Thyroid gland (tissue), 4 donors: ENCODE data around the gene RCE1. TPM values are rescaled to one million over a fixed set of nuclear protein-coding genes. Genes with fewer than 3 reads are reported as not detected.

Source experiments
- DNase-seq, 2 donors: peaks; one replicate each; pipeline ENCODE4 v3.0.0-alpha.2; 2019
- H3K27ac ChIP-seq, 3 donors: fragments of 200-600 bp; sonication (generic); 1 replicate in 2 of 3; 2 replicates in 1 of 3; pipeline ENCODE4 v1.5.1; 2016 to 2019; ENCODE audit warnings: mild to moderate bottlenecking in 1 of 3, moderate library complexity in 1 of 3
- H3K27me3 ChIP-seq: fragments of 200-600 bp; sonication (generic); one replicate; pipeline ENCODE4 v1.5.1; 2019
- H3K36me3 ChIP-seq, 2 donors: fragments of 200-600 bp; sonication (generic); one replicate each; pipeline ENCODE4 v1.5.1; 2016 to 2019
- H3K4me1 ChIP-seq, 2 donors: fragments of 200-600 bp; sonication (generic); one replicate each; pipeline ENCODE4 v1.5.1; 2017 to 2019
- H3K4me3 ChIP-seq, 3 donors: fragments of 200-600 bp; sonication (generic); replicated peaks in 1 of 3; 1 replicate in 2 of 3; 2 replicates in 1 of 3; pipeline ENCODE4 v1.5.1; 2016; ENCODE audit warnings: mild to moderate bottlenecking in 1 of 3
- H3K9me3 ChIP-seq: fragments of 200-600 bp; sonication (generic); one replicate; pipeline ENCODE4 v1.5.1; 2017
- POLR2A ChIP-seq, 2 donors: fragments of 450-650 bp; IDR thresholded peaks; one replicate each; pipeline ENCODE4 v1.6.1; 2017; ENCODE audit warnings: antibody characterized with exemption in 2 of 2, mild to moderate bottlenecking in 2 of 2, moderate library complexity in 1 of 2
- WGBS, 2 donors: methylation state at CpG; one replicate each; pipeline ENCODE4 v1.1.5; 2017; 5-methylcytosine and 5-hydroxymethylcytosine counted together
- intact Hi-C: fragments of 100-400 bp; cut with DNase I; formaldehyde crosslinking; loops from one replicate; pipeline ENCODE4 v1.15.1; 2023
- total RNA-seq, 4 donors: library from RNA; depleted of rRNA; stranded (reverse); fragments of >200 nt; gene quantifications; one replicate each; pipeline ENCODE4 v1.2.3, GENCODE V29; 2016
- TF ChIP-seq, protein P1 (sequence below), 6 experiments: fragments of 200-600 bp in 3 of 6; fragments of 450-650 bp in 3 of 6; sonication (generic) in 3 of 6; IDR thresholded peaks; one replicate each; pipeline ENCODE4 v1.5.1; 2016 to 2019; ENCODE audit warnings: antibody characterized with exemption in 6 of 6, mild to moderate bottlenecking in 2 of 6, inconsistent platforms in 1 of 6, moderate library complexity in 1 of 6

Gene RCE1
- total RNA-seq, 4 donors from 2014 or later = 10.8 to 23.6 (median 16.1) TPM

DNA sequence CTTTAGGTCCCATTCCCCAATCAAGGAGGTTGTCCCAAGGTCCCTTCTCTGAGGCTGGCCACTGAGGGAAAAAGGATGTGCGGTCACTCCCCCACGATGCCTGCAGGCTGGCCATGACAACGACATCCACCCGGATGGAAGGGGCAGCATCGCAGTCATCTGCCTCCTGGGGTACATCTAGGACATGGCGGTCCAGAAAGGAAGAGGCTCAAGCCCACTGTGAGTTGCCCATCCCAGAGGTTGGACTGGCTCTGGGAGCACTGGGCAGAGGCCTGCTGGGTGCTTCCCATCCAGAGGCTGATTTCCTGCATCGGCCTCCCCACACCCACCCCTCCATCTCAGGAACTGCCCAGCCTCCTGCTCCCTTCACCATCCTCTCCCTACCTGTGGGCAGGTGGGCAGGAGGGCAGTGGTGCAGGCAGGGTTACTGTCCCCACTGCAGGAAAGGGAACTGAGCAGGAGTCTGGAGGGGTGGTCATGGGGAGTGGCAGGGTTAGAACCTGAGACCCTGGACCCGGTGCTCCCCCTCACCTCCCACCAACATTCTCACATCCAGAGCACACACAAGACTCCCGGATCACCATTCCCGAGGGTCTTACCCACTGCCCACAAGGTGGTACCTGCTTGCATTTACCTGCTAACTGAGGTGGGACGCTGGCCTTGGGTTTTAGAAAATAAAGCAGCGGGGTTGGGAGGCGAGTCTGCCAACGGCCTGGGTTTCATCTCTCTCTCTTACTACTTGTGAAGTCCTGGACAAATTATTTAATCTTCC lies 4.4 kb downstream of the RCE1 start:
- H3K36me3 ChIP-seq = peaks cover 0 to 15% of the 10 kb centered on the region in 2 donors
- intact Hi-C loops = no loop called here
- no peak for DNase-seq

DNA sequence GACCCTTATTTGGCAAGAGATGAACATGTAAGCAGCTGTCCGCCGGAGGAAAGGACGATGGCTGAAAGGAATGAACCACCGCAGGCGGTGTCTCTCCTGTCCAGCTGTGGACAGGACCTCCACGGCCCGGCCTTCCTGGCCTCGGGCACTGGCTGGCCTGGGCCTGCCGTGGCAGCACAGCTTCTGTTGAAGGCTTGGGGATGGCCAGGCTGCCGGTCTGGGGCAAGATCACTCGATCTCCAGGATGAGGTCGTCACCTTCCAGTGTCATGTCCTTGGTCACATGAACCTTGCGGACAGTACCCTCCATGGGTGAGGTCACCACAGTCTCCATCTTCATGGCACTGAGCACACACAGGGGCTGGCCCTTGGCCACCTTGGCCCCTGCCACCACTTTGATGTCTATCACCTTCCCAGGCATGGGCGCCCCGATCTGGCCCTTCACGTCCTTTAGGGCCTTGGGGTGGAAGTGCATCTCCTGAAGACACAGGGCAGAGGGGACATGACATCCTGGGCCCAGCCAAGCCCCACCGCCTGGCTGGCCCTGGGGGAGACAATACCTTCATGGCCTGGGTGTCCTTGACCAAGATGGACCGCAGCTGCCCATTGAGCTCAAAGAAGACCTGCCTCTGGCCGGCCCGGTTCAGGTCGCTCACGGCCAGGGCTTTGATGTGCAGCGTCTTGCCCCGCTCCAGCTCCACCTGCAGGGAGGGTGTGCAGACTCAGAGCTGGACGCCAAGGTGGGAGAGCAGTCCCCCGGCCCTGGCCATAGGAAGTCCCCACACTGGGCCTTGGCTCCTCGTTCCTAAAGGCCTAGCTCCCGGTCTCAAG lies 5.6 kb downstream of the RCE1 start:
- Histone ChIP-seq H3K27ac (no peak overlapping the region), H3K4me3 (no peak overlapping the region), H3K36me3 (peaks cover 0 to 15% of the 10 kb centered on the region in 2 donors), H3K27me3 (no peaks in the 10 kb centered on the region), H3K9me3 (no peaks in the 10 kb centered on the region), H3K4me1 (peaks cover 8 to 9% of the 10 kb centered on the region in 2 donors)
- peak in 1 of 2 donors; percentile 0 for DNase-seq
- TF ChIP-seq, protein P1, sequence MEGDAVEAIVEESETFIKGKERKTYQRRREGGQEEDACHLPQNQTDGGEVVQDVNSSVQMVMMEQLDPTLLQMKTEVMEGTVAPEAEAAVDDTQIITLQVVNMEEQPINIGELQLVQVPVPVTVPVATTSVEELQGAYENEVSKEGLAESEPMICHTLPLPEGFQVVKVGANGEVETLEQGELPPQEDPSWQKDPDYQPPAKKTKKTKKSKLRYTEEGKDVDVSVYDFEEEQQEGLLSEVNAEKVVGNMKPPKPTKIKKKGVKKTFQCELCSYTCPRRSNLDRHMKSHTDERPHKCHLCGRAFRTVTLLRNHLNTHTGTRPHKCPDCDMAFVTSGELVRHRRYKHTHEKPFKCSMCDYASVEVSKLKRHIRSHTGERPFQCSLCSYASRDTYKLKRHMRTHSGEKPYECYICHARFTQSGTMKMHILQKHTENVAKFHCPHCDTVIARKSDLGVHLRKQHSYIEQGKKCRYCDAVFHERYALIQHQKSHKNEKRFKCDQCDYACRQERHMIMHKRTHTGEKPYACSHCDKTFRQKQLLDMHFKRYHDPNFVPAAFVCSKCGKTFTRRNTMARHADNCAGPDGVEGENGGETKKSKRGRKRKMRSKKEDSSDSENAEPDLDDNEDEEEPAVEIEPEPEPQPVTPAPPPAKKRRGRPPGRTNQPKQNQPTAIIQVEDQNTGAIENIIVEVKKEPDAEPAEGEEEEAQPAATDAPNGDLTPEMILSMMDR (IDR thresholded peaks at IDR 0.05) = no peak
- no peak for TF ChIP-seq POLR2A (IDR thresholded peaks at IDR 0.05)
- intact Hi-C loops = no loop called here
- WGBS, 2 donors = 93 to 95% methylated on average over 14 to 21 of the region's 28 CpGs

More for the DNA sequence above, 4.4 kb downstream of the RCE1 start:
- no peak for TF ChIP-seq POLR2A (IDR thresholded peaks at IDR 0.05)
- TF ChIP-seq, protein P1 (IDR thresholded peaks at IDR 0.05) = no peak
- Histone ChIP-seq H3K4me1 (peaks cover 8 to 11% of the 10 kb centered on the region in 2 donors), H3K9me3 (no peaks in the 10 kb centered on the region), H3K27ac (no peak overlapping the region), H3K4me3 (no peak overlapping the region), H3K27me3 (no peaks in the 10 kb centered on the region)
- WGBS, 2 donors = 89 to 92% methylated on average over 10 to 14 of the region's 14 CpGs

GRCh38 chr11:66849501-66850234 lies 6.4 kb downstream of the RCE1 start:
- H3K27me3 ChIP-seq = no peaks in the 10 kb centered on the region
- H3K4me1 ChIP-seq = peaks cover under 1 to 1% of the 10 kb centered on the region in 2 donors
- WGBS, 2 donors = 89 to 92% methylated on average over 12 to 20 of the region's 22 CpGs
- intact Hi-C loops = no loop called here
- DNase-seq = no peak
- H3K9me3 ChIP-seq = no peaks in the 10 kb centered on the region
- peaks cover 0 to 15% of the 10 kb centered on the region in 2 donors for H3K36me3 ChIP-seq
- TF ChIP-seq, protein P1 (IDR thresholded peaks at IDR 0.05) = no peak
- no peak for TF ChIP-seq POLR2A (IDR thresholded peaks at IDR 0.05)
- no peak overlapping the region for H3K27ac ChIP-seq
- no peak overlapping the region for H3K4me3 ChIP-seq

- DNase-seq = no peak
- Histone ChIP-seq H3K4me3 (no peak overlapping the region), H3K36me3 (peaks cover 0 to 15% of the 10 kb centered on the region in 2 donors), H3K27ac (no peak overlapping the region), H3K4me1 (peaks cover 0 to 2% of the 10 kb centered on the region in 2 donors), H3K27me3 (no peaks in the 10 kb centered on the region), H3K9me3 (no peaks in the 10 kb centered on the region)
- no peak for TF ChIP-seq POLR2A (IDR thresholded peaks at IDR 0.05)
- TF ChIP-seq, protein P1 (IDR thresholded peaks at IDR 0.05) = no peak
- WGBS, 2 donors = 94 to 95% methylated on average over 8 to 10 of the region's 10 CpGs
- intact Hi-C loops = no loop called here
These were observed 7.0 kb downstream of the RCE1 start for GRCh38 chr11:66850235-66850587.
